Sigmoid colon (tissue), 4 donors: ENCODE data around the gene ZNF532.
"Not testable (repeated sequence)": the region's sequence is repeated elsewhere in the genome, so short reads cannot be mapped to it uniquely, and the experiment has no call there.

Experiments used
- EP300 ChIP-seq, 4 donors: sonication (generic); formaldehyde crosslinking; IDR thresholded peaks; one replicate each; pipeline ENCODE4 v1.6.1; 2017; ENCODE audit warnings: antibody characterized with exemption in 4 of 4
- POLR2A ChIP-seq, 2 donors: fragments of 450-650 bp; IDR thresholded peaks; one replicate each; pipeline ENCODE4 v1.6.1; 2016; ENCODE audit warnings: antibody characterized with exemption in 2 of 2, mild to moderate bottlenecking in 2 of 2, moderate library complexity in 2 of 2
- TF ChIP-seq, protein P1 (sequence below), 4 experiments: fragments of 450-650 bp in 3 of 4; fragments of 200-600 bp in 1 of 4; IDR thresholded peaks; one replicate each; pipeline ENCODE4 v1.5.1; 2016 to 2019; ENCODE audit warnings: antibody characterized with exemption in 4 of 4, mild to moderate bottlenecking in 3 of 4, moderate library complexity in 2 of 4

DNA sequence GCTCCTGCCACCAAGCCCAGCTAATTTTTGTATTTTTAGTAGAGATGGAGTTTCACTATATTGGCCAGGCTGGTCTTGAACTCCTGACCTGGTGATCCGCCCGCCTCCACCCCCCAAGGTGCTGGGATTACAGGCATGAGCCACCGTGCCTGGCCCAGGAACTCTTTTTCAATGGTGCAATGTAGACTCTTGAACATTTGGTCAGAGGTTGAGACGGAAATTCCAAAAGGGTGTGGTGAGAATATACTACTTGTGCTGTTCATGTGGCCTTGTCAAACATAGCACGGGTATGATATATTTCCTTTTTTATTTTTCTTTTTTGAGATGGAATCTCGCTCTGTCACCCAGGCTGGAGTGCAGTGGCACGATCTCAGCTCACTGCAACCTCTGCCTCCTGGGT, 9.2 kb upstream of the ZNF532 start:
- TF ChIP-seq, protein P1, sequence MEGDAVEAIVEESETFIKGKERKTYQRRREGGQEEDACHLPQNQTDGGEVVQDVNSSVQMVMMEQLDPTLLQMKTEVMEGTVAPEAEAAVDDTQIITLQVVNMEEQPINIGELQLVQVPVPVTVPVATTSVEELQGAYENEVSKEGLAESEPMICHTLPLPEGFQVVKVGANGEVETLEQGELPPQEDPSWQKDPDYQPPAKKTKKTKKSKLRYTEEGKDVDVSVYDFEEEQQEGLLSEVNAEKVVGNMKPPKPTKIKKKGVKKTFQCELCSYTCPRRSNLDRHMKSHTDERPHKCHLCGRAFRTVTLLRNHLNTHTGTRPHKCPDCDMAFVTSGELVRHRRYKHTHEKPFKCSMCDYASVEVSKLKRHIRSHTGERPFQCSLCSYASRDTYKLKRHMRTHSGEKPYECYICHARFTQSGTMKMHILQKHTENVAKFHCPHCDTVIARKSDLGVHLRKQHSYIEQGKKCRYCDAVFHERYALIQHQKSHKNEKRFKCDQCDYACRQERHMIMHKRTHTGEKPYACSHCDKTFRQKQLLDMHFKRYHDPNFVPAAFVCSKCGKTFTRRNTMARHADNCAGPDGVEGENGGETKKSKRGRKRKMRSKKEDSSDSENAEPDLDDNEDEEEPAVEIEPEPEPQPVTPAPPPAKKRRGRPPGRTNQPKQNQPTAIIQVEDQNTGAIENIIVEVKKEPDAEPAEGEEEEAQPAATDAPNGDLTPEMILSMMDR (IDR thresholded peaks at IDR 0.05) = not testable (repeated sequence)
- not testable (repeated sequence) for TF ChIP-seq EP300, POLR2A (IDR thresholded peaks at IDR 0.05)
